ENCODE measurements around the gene OBSCN.
"Not testable (repeated sequence)": the region's sequence is repeated elsewhere in the genome, so short reads cannot be mapped to it uniquely, and the experiment has no call there.

The OBSCN gene

DNA sequence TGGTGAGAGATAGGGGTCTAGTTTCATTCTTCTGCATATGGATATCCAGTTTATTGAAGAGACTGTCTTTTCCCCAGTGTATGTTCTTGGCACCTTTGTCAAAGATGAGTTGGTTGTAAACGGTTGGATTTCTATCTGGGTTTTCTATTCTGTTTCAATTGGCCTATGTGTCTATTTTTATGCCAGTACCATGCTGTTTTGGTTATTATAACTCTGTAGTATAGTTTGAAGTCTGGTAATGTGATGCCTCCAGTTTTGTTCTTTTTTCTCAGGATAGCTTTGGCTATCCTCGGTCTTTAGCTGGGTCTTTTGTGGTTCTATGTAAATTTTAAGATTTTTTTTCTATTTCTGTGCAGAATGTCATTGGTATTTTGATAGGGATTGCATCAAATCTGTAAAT, 19.6 kb upstream of the OBSCN start:
- not testable (repeated sequence) for DNase-seq

DNA sequence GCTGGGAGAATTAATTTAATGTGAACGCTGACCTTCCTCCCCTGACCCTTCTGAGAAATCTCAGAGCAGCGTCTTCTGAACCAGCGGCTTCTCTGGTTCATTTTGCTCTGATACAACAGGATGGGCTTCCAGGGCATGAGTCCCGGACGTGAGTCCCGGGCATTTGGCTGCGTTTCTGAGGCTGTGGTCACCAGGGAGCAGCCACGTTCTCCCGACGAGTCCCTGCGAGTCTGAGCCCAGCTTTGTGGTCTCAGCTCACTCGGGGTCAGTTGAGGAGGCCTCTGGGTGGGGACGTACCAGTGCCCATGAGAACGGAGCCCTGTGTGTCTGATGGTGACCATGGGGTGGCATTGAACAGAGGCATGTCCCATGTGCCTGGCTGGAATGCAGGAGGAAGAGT, 17.7 kb upstream of the OBSCN start:
- no peak for DNase-seq

GRCh38 chr1:228190778-228191177, 17.1 kb upstream of the OBSCN start:
- DNase-seq = no peak

DNA sequence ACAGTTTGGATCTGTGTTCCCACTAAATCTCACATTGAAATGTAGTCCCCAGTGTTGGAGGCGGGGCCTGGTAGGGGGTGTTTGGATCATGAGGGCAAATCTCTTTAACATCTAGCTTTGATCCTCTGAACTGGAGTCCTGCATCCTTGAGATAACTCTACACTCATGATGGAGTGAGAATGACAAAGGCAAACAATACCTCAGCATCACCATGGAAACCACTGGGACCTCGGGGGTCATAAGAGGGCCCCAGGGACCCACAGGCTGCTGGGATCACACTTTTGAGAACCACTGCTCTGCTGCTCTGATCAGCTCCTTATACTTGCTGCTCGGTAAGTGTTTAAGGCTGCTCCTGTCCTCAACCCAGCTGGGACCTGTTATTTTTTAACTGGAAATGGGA, 13.4 kb upstream of the OBSCN start:
- no peak for DNase-seq

DNA sequence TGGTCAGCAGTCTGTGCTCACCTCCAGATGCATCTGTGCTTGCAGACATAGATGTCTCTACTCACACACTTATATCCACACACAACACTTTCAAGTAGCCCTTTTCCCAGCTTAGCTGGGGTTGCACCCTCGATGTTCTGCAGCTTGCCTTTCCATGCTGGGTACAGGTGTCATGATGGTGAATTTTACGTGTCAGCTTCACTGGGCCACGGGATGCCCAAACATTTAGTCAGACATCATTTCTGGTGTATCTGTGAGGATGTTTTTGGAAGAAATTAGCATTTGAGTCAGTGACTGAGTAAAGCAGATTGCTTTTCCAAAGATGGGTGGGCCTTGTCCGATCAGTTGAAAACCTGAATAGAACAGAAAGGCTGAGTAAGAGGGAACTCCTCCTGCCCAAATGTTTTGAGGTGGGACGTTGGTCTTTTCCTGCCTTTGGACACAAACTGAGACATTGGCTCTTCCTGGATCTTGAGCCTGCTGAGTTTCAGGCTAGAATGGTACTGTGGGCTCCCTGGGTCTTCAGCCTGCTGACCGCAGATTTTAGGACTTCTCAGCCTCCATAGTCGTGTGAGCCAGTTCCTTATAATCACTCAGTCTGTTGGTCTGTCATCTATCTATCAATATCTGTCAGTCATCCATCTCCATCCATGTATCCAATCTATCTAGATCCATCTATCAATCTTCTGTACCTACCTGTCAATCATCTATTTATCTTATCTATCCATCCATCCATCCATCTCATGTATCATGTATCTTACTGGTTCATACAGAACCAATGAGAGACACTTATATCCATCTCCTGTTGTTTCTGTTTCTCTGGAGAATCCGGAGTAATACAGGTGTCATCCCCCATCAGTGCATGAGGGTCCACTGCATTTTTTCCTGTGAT, 12.7 kb upstream of the OBSCN start:
- no peak for DNase-seq

GRCh38 chr1:228197555-228198147, 10.2 kb upstream of the OBSCN start:
- DNase-seq = no peak

- DNase-seq = no peak
Observed at GRCh38 chr1:228198977-228199590, 8.8 kb upstream of the OBSCN start.

GRCh38 chr1:228204958-228205357, 2.9 kb upstream of the OBSCN start:
- DNase-seq = no peak

DNA sequence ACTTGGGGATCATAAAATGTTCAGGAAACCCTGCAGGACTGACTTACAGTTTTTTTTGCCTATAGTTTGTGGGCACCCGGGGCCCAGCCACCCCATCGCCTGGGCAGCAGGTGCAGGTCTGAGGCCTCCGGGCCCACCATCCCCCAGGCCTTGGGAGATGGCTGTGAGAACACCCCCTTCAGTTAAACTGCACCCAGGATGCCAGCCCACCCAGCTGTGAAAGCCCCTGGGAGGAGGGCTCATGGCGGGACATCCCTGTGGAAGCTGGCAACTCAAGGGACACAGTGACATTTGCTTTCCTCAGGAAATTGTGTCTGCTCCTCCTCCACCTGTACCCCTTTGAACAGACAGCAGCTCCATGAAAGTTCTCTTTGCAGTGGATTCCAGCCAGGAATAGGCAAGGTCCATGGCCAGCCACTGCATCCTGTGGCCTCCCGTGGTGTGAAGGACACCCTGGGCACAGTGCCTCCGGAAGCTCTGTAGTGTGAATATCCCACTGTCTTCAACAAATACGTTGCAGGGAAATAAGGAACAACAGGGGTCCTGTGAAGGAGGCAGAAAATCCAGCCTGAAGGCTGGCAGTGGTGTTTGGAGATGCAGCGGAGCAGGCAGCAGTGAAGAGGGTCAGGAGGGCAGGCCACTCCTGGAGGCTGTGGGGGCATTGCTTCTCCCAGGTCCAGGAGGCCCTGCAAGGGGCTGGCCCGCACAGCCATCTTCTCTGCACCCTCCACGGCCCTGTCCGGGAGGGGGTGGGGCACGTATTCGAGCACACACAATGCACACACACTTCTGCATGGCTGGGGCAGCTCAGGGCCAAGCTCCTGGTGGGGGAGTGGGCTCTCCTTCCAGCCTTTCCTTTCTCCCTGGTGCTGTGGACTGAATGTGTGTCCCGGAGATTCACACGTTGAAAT, 2.1 kb upstream of the OBSCN start:
- DNase-seq = peak; percentile 40

- no peak for DNase-seq
Observed at GRCh38 chr1:228206582-228207351, 1.1 kb upstream of the OBSCN start.

DNA sequence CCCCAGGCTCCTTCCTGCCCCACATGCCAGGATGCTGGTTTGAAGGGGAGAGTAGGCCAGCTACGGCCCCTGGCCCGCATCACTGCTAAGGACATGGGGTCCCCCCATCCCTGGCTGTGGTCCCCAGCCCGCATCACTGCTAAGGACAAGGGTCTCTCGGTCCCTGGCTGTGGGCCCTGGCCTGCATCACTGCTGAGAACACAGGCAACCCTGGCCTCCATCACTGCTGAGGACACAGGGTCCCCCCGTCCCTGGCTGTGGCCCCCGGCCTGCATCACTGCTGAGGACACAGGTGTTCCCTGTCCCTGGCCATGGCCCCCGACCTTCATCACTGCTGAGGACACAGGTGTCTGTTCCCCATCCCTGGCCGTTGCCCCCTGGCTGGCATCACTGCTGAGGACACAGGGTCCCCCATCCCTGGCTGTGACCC, 448 bp upstream of the OBSCN start:
- no peak for DNase-seq

DNA sequence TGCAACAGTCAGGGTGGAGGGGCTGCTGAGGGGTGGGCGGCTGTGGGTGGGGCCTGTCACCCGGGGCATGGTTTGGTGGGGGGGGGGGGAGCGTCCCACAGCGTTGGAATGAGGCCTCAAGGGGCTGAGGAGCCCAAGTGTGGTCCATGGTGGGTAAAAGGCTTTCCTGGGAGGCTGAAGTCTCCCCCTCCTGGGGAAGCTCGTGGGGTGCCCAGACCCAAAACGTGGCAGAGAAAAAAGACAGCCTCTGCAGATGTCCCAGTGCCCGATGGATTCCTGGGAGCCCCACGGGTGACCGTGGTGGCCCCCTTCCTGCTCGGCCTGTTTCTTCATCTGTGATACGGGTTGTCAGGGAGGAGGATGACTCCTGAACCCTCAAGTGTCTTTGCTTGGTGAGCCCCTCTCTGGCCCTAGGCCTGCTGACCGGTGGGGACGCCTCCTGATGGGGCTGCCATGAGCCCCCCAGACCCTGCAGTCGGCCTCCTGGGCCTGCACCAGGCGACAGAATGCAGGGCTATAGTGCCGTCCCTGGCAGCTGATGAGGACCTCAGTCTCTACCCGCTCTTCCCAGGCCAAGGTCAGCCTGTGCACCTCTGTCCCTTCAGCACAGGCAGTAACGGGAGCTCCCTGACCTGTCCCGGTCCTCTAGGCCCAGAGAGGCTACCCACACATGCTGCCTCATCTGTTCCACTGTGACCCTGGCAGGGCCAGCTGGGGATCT, 1.1 kb downstream of the OBSCN start:
- no peak for DNase-seq

DNA sequence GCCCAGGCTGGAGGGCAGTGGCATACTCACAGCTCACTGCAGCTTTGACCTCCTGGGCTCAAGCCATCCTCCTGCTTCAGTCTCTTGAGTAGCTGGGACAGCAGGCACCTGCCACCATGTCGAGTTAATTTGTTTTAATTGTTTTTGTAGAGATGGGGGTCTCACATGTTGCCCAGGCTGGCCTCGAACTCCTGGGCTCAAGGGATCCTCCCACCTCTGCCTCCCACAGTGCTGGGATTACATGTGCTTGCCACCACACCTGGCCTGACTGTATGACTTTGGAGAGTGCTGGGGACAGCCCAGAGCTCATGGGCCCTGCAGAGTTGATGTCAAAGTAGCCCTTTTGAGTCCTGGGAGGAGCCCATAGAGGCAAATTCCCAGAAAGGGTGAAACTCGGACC, 1.8 kb downstream of the OBSCN start:
- no peak for DNase-seq

GRCh38 chr1:228210076-228210651, 2.3 kb downstream of the OBSCN start:
- no peak for DNase-seq

DNA sequence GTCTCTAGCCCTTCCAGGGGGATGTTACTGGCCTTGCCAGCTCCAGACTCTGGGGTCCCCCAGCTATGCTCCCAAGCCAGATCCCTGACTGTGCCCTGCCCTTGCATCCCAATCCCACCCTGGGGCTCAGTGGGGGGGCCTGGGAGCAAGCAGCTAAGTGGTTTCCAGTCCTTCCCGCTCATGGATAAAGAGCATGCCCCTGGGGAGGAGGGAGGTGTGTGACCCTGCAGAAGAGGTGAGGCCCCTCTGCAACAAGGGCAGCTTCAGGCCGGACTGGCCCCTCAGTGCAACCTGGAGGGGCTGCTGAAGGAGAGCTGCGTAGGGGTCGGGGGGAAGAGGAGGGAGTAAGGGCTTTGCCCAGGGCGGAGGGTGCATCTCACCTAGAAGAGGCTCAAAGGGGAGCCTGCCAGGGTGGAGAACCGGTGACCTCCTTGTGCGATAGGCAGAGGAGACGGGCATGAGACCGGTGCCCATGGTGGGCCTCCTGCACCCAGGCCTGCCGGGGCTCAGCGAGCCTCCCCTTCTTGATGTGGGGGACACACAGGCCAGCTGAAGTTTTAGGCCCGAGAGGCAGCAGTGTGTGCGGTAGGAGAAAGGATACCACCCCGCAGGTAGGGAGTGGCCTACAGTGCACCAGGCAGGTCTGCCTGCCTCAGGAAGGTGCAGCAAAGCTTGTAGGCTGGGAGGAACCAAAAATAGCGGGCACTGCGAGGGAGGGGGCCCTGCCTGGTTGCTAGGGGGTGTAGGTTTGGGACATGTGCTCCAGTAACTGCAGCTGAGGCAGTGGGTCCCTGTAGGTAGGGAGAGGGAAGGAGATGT, 3.1 kb downstream of the OBSCN start:
- DNase-seq = no peak

GRCh38 chr1:228211531-228212414, 3.9 kb downstream of the OBSCN start:
- no peak for DNase-seq

DNA sequence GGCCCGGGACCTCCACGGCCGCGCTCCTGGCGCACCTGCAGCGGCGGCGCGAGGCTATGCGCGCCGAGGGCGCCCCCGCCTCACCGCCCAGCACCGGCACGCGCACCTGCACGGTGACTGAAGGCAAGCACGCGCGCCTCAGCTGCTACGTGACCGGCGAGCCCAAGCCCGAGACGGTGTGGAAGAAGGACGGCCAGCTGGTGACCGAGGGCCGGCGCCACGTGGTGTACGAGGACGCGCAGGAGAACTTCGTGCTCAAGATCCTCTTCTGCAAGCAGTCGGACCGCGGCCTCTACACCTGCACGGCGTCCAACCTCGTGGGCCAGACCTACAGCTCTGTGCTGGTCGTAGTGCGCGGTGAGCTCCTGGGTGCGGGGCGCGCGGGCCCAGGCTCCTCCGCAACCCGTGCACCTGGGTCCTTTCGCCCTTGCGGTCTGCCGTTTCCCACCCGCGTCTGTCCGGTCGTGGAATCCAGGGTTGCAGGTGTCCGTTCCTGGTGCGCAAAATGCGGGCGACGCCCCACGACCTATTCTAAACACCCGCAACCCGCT, 4.6 kb downstream of the OBSCN start:
- no peak for DNase-seq

- peak; percentile 73 for DNase-seq
Observed at GRCh38 chr1:228212966-228213844, 5.4 kb downstream of the OBSCN start.

Data from NCI-H1092 (cell line).